GM04503 (cell line): ENCODE data around the gene TDRD15.
"Not testable (repeated sequence)": the region's sequence is repeated elsewhere in the genome, so short reads cannot be mapped to it uniquely, and the experiment has no call there.

Source experiments
- DNase-seq: peaks from one replicate; pipeline ENCODE4 v3.0.0-alpha.2; 2012; ENCODE audit warnings: low read depth

The TDRD15 gene

GRCh38 chr2:21123473-21124393, at the start of gene TDRD15:
TSS of gene TDRD15 (plus strand) at chr2:21123968. CDS start at chr2:21137468, 13,500 bp downstream.
- DNase-seq, result no peak

GRCh38 chr2:21078296-21078695, 45.5 kb upstream of the TDRD15 start:
- DNase-seq, result no peak

GRCh38 chr2:21083482-21083881, 40.3 kb upstream of the TDRD15 start:
- no peak for DNase-seq

GRCh38 chr2:21084401-21084800, 39.4 kb upstream of the TDRD15 start:
- no peak for DNase-seq

GRCh38 chr2:21092308-21092869, 31.4 kb upstream of the TDRD15 start:
- no peak for DNase-seq

- DNase-seq, result no peak
Observed at GRCh38 chr2:21095178-21095577, 28.6 kb upstream of the TDRD15 start.

- no peak for DNase-seq
Observed at GRCh38 chr2:21095714-21096113, 28.1 kb upstream of the TDRD15 start.

- no peak for DNase-seq
Observed at GRCh38 chr2:21096458-21096857, 27.3 kb upstream of the TDRD15 start.

GRCh38 chr2:21097331-21097730, 26.4 kb upstream of the TDRD15 start:
- no peak for DNase-seq

- no peak for DNase-seq
Observed at GRCh38 chr2:21098294-21098693, 25.5 kb upstream of the TDRD15 start.

GRCh38 chr2:21099281-21099907, 24.4 kb upstream of the TDRD15 start:
- DNase-seq, result no peak

GRCh38 chr2:21101514-21102155, 22.1 kb upstream of the TDRD15 start:
- not testable (repeated sequence) for DNase-seq

- no peak for DNase-seq
Observed at GRCh38 chr2:21102356-21102755, 21.4 kb upstream of the TDRD15 start.

- no peak for DNase-seq
Observed at GRCh38 chr2:21103274-21103891, 20.4 kb upstream of the TDRD15 start.

GRCh38 chr2:21104030-21104660, 19.6 kb upstream of the TDRD15 start:
- no peak for DNase-seq

- no peak for DNase-seq
Observed at GRCh38 chr2:21111012-21111411, 12.8 kb upstream of the TDRD15 start.

- no peak for DNase-seq
Observed at GRCh38 chr2:21117688-21118087, 6.1 kb upstream of the TDRD15 start.

GRCh38 chr2:21118302-21118920, 5.4 kb upstream of the TDRD15 start:
- no peak for DNase-seq

GRCh38 chr2:21131861-21132260, 8.1 kb downstream of the TDRD15 start:
- no peak for DNase-seq

GRCh38 chr2:21135585-21135984, 11.8 kb downstream of the TDRD15 start:
- no peak for DNase-seq

GRCh38 chr2:21142149-21142548, 18.4 kb downstream of the TDRD15 start:
- DNase-seq, result no peak
